H54 (cell line): ENCODE data around the gene BMPR1B.

Experiments
- DNase-seq: peaks from one replicate; pipeline ENCODE4 v3.0.0; 2011; ENCODE audit warnings: low spot score, mixed read lengths; ENCODE audit not compliant: insufficient read length
- FAIRE-seq: peaks from 3 replicates; lab custom pipeline; 2011; peaks lifted over from hg19 to GRCh38; lab: Jason Lieb, UNC
- POLR2A ChIP-seq: IDR thresholded peaks from 2 replicates; pipeline ENCODE4 v1.6.1; 2011; ENCODE audit warnings: low read depth, mild to moderate bottlenecking, low read length

The BMPR1B gene

DNA sequence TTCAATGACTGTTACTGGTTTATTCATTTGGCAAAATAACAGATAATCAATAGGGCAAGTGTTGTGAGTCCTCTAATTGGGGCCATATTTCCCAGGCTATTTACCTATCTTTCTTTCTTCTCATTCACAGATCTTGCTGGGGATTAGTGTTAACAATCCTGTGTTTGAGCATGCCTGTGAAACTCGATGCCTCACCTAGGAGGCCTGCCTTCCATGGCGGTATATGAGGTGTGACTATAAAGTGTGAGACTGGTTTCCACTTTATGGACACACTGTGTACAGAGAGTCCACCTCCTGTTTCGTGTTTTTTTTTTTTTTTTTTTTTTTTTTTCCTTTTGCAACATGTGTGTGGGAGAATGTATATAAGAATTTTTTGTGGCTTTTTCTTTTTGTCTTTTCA lies 199.3 kb downstream of the BMPR1B start:
- FAIRE-seq (no peak), DNase-seq (no peak)
- no peak for TF ChIP-seq POLR2A

DNA sequence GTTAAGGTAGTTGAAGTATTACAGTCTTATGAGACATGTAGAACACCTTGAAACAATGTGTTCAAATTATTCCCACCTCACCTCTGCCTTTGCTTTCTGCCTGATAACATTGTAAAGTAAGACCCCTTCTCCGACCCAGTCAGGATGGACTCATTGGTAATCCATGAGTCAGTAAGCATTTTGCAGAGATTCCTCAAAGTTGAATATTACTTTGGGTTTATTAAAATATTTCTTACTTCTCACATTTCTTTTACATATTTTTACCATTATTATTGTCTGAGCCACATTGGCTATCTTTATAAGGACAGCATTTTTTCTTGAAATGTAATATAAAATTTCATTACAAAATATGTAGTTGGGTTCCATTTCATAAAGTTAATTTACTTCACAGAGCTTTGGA lies 201.6 kb downstream of the BMPR1B start:
- DNase-seq (no peak), FAIRE-seq (no peak)
- no peak for TF ChIP-seq POLR2A

DNA sequence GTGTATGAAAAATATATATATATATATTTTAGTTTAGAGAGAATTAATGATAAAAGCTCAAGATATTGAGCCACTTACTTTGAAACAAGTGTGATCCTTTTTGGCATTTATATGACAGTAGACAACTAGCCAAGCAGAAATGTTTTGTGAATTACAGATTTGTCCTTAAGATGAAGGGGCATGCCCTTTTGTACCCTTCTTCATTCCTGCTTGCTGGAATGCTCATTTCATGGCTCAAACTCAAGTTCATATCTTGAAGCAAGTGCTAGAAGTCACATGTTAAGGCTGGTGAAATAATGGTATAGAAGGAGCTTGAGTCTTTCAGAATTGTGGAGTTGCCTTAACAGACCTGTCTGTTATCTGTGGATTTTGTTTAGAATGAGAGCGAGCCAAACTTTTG lies 203.0 kb downstream of the BMPR1B start:
- DNase-seq, result no peak
- FAIRE-seq, result no peak
- TF ChIP-seq POLR2A, result no peak

DNA sequence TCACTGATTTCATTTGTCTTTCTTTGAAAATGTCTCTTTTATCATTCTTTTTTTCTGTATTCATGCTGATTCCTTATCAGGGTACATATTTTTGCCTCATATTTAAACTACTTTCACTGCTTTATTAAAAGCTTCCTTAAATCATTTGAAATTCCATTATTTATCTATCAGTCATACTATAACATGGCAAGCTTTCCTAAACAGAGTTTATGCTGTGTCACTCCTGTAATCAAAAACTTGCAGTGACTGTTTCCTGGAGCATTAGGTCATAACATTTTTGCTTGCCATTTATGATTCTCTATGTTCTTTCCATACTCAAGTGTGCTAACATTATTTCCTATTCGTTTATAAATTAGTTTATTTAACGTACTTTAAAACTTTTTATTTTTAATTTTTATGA lies 203.7 kb downstream of the BMPR1B start:
- no peak for TF ChIP-seq POLR2A
- no peak for FAIRE-seq
- no peak for DNase-seq

DNA sequence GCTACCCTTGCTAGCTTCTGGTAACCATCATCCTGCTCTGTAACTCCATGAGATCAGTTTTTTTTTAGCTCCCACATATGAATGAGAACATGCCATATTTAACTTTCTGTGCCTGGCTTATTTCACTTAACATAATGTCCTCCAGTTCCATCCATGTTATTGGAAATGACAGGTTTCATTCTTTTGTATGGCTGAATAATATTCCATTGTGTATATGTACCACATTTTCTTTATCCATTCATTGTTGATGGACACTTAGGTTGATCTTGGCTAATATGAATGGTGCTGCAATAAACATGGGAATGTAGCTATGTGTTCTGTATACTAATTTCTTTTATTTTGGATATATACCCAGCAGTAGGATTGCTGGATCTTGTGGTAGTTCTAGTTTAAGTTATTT lies 204.7 kb downstream of the BMPR1B start:
- FAIRE-seq, result no peak
- DNase-seq, result no peak
- no peak for TF ChIP-seq POLR2A

DNA sequence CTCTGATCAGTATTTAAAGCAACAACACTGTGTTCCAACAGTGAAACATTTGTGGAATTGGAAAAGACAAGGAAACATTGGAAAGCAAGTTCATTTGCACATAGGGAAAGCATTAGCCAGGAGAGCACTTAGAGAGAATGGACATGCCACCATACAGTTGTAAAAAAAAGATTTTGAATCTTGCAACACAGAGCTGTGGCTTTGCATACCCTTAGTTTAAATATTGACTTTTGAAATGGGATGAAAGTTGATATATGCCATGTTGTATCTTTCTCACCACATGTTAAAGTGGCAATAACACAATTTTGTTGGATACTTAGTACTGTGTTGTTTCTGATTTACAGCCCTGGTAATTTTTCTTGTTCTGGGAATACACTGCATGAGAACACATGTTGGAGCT lies 208.1 kb downstream of the BMPR1B start:
- no peak for TF ChIP-seq POLR2A
- DNase-seq (no peak), FAIRE-seq (no peak)

DNA sequence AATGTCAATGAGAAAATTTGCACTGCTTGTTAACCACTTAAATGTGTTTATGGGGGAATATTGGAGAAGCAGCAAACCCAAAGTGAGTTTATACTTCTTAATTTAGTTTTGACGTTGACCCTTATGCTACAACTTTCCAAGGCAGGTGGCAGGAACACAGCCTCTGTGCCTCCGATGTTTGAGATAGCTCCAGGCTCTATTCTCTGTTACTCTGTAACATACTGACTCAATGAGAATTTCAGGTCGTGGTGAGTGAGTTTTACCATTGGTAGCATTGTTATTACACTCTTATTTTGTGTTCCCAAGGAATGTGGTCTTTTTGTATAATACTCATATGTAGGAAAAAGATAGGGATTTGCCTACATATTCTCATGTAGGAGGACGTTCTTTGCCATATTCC lies 210.7 kb downstream of the BMPR1B start:
- DNase-seq, result no peak
- no peak for TF ChIP-seq POLR2A
- FAIRE-seq, result no peak

DNA sequence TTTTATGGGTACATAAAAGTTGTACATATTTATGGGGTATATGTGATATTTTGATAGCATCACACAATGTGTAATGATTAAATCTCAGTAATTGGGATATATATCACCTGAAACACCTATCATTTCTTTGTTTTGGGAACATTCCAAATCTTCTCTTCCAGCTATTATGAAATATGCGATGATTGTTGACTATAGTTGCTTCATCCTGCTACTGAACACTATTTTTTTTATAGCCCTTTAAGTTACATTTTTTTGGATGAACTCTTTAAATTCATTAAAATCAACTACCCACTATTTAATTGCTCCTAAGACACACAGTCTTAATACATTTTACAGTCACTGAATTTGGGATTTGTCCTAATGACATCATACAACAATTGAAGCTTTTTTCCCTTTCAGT lies 212.9 kb downstream of the BMPR1B start:
- no peak for DNase-seq
- FAIRE-seq, result no peak
- TF ChIP-seq POLR2A, result no peak

DNA sequence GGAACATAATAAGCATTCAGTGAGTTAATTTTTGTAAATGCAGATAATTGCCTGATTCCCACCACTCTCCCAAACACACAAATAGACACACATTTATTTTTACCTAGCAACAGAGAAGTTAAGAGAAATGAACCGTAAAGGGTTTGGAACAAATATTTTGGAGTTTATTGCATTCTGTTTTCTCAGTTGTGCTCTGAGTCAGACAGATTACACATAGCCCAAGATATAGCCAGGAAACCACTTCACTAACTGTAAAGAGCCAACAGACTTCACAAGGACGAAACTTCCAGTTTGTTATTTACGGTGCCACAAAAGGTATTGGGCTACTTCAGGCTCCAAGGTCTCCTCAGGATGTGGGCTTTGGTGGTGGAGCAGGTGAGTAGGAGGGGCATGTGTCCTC lies 217.0 kb downstream of the BMPR1B start:
- TF ChIP-seq POLR2A, result no peak
- FAIRE-seq (no peak), DNase-seq (no peak)

DNA sequence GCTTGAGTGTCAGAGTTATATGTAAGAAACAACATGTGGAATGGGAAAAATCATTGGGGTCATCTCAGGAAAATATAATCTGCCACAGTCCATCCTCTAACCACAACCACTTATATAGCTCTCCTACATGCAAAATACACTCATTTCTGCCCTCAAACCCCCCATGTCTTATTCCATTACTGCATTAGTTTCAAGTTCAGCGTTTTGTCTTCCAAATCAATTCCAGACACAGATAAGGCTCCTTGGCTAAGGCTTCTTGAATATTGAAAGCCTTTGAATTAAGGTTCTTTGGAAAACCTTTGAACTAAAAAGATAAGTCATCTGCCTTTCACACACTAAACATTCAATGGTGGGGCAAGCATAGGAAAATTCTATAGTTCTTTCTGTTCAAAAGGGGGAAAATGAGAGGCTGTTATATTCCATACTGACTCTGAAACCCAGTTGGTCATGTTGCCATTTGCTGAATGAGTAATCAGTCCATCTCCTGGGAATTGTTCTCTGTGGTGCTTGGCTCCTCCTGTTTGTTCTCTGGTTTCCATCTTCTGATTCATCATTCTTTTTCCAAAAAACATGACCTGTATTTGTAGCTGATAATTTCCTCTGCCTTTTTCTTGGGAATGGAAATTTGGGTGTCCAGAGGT lies 218.7 kb downstream of the BMPR1B start:
- FAIRE-seq (no peak), DNase-seq (no peak)
- no peak for TF ChIP-seq POLR2A

DNA sequence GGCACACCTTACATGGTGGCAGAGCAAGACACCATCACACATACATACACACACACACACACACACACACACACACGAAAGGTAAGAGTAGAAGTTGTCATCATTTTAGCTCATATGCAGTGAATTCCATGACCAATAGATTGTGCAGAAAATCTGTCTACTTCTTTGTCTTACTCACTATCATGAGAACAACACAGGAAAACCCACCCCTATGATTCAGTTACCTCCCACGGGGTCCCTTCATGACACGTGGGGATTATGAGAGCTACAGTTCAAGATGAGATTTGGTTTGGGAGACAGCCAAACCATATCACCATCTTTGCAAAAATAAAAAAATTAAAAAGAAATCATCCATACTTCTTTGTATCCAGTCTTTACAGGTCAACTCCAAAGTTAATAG lies 221.1 kb downstream of the BMPR1B start:
- no peak for FAIRE-seq
- no peak for DNase-seq
- no peak for TF ChIP-seq POLR2A

DNA sequence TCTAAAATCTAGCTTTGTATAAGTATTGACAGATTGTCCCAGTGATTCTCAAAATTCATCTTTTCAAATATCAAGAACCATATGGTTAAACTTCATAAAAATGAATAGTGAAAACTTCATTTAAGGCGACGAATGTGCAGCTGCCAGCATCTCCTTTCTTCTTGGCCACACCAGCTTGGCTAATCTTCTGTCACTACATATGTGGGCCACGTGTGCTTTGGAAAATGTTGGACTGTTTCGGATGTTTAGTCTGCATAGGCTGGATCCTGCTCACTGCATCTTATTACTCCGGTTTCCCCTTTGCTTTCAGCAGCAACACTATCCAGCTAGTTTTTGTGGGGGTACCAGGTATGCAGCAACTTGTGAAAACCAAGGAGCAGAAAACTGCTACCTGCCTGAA lies 221.9 kb downstream of the BMPR1B start:
- no peak for FAIRE-seq
- no peak for DNase-seq
- TF ChIP-seq POLR2A, result no peak

DNA sequence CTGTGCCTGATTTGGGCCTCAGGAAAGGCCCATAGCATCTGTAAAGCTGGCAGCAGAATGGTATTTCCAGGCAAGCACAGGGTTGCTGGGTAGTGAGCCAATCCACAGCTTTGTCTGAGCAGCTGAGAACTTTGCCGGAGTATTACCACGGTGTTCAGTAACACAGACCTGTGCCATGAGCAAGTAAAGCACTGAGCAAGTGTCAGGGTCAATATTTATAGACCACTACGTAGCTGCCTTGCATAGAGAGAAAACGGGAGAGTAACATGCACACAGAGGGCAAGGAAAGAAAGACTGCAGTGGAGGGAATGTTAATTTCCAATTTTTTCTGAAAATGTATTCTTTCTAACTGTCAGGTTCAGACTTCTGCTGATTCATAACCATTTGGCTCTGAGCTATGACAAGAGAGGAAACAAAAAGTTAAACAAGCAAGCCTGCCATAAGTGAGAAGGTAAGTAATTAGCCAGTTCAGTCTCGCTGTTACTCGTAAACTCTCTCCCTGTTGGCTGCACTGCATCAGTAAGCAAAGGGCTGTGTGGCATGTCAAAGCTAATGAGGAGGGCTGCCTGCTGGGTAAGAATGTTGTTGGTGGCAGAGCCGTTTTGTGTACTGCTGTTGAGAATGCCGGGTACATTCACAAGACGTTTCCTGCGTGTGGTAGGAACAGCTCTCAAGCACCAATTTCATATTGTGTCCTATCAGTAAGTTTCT lies 238.1 kb downstream of the BMPR1B start:
- no peak for DNase-seq
- FAIRE-seq, result no peak
- TF ChIP-seq POLR2A, result no peak

DNA sequence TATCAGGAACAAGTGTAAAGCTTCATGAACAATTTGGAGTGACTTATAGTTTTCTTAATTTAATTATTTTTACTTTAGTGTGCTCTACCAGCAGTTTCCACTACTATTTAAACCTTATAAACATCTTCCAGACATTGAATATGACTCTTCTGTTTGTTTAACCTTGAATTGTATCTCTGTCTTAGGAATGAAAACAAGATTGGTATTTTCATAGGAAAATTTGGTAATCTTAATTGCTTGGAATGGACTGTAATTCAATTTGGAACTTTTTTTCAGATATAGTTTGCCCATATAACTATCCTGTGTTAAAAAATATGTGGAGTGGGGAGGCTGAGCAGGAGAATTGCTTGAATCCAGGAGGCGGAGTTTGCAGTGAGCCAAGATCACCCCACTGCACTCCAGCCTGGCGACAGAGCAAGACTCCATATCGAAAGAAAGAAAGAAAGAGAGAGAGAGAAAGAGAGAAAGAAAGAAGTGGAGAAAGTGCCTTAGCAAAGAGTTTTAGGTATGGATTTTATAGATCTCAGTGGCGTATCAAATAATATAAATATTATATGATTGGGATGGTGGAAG lies 242.4 kb downstream of the BMPR1B start:
- FAIRE-seq, result no peak
- TF ChIP-seq POLR2A, result no peak
- DNase-seq, result no peak

DNA sequence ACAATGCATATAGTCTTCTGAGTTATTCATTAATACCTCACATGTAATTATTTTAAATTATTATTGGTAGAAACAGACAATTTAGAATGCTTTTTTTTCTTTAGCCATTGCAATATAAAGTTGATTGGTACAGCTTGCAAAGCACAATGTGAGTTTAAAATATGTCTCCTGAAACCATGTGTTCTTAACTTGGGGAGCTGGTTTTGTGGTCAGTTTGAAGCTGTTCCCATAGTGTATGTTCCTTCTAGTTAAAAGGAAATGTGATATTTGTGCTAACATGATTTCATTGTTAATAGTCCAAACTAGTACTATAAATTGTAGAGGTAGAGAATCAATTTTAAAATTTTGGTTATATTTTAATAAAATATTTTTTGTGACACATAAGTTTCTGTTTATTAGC lies 247.2 kb downstream of the BMPR1B start:
- TF ChIP-seq POLR2A, result no peak
- no peak for FAIRE-seq
- DNase-seq, result no peak
